Thyroid gland (tissue), 4 donors: ENCODE results near the gene PSMB3. TPM values are rescaled to one million over a fixed set of nuclear protein-coding genes. Genes with fewer than 3 reads are reported as not detected.

Source experiments
- DNase-seq, 2 donors: peaks; one replicate each; pipeline ENCODE4 v3.0.0-alpha.2; 2019
- H3K27ac ChIP-seq, 3 donors: fragments of 200-600 bp; sonication (generic); 1 replicate in 2 of 3; 2 replicates in 1 of 3; pipeline ENCODE4 v1.5.1; 2016 to 2019; ENCODE audit warnings: mild to moderate bottlenecking in 1 of 3, moderate library complexity in 1 of 3
- H3K27me3 ChIP-seq: fragments of 200-600 bp; sonication (generic); one replicate; pipeline ENCODE4 v1.5.1; 2019
- H3K36me3 ChIP-seq, 2 donors: fragments of 200-600 bp; sonication (generic); one replicate each; pipeline ENCODE4 v1.5.1; 2016 to 2019
- H3K4me1 ChIP-seq, 2 donors: fragments of 200-600 bp; sonication (generic); one replicate each; pipeline ENCODE4 v1.5.1; 2017 to 2019
- H3K4me3 ChIP-seq, 3 donors: fragments of 200-600 bp; sonication (generic); replicated peaks in 1 of 3; 1 replicate in 2 of 3; 2 replicates in 1 of 3; pipeline ENCODE4 v1.5.1; 2016; ENCODE audit warnings: mild to moderate bottlenecking in 1 of 3
- H3K9me3 ChIP-seq: fragments of 200-600 bp; sonication (generic); one replicate; pipeline ENCODE4 v1.5.1; 2017
- POLR2A ChIP-seq, 2 donors: fragments of 450-650 bp; IDR thresholded peaks; one replicate each; pipeline ENCODE4 v1.6.1; 2017; ENCODE audit warnings: antibody characterized with exemption in 2 of 2, mild to moderate bottlenecking in 2 of 2, moderate library complexity in 1 of 2
- WGBS, 2 donors: methylation state at CpG; one replicate each; pipeline ENCODE4 v1.1.5; 2017; 5-methylcytosine and 5-hydroxymethylcytosine counted together
- intact Hi-C: fragments of 100-400 bp; cut with DNase I; formaldehyde crosslinking; loops from one replicate; pipeline ENCODE4 v1.15.1; 2023
- total RNA-seq, 4 donors: library from RNA; depleted of rRNA; stranded (reverse); fragments of >200 nt; gene quantifications; one replicate each; pipeline ENCODE4 v1.2.3, GENCODE V29; 2016
- TF ChIP-seq, protein P1 (sequence below), 6 experiments: fragments of 200-600 bp in 3 of 6; fragments of 450-650 bp in 3 of 6; sonication (generic) in 3 of 6; IDR thresholded peaks; one replicate each; pipeline ENCODE4 v1.5.1; 2016 to 2019; ENCODE audit warnings: antibody characterized with exemption in 6 of 6, mild to moderate bottlenecking in 2 of 6, inconsistent platforms in 1 of 6, moderate library complexity in 1 of 6

The PSMB3 gene
- total RNA-seq, 4 donors from 2014 or later: 135 to 256 (median 222) TPM

DNA sequence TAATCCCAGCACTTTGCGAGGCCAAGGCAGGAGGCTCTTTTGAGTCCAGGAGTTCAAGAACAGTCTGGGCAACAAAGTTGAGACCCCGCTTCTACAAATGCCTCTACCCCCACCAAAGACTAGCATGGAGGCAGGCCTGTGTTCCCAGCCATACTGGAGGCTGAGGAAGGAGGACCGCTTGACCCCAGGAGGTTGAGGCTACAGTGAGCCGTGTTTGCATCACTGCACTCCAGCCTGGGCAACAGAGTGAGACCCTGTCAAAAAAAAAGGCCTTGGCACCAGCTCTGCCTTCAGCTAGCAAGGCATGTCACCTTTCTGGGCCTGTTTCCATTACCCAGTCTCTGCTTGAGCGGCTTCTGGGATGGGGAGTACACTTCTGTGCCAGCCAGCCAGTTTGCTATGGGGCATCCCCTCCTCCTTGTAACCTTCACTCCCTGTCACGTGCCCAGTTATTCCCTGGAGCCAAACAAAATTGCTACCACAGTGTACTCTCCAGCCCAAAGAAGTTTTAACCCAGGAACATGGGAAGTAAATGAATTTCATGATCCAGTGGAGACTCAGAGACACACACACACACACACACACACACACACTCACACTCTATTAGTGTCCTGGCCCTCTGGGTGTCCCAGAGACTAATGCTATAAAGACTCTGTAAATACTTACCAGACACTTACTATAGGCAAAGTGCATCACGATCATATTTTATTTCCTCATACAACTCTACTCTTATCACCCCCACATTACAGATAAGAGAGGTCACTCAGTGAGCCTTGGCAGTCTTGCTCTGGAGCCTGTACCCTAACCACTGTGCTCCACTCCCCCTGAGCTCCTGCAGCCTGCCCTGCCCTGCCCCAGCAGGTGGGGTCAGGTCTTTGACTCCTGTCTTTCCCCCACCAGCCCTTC, 19.9 kb upstream of the PSMB3 start:
- Histone ChIP-seq H3K9me3 (no peaks in the 10 kb centered on the region), H3K27me3 (no peaks in the 10 kb centered on the region), H3K27ac (peak overlapping the region; percentile 75 to 92 (median 84)), H3K36me3 (peaks cover 0 to 11% of the 10 kb centered on the region in 2 donors), H3K4me1 (peaks cover 35 to 43% of the 10 kb centered on the region in 2 donors), H3K4me3 (no peak overlapping the region)
- WGBS, 2 donors: 57 to 59% methylated on average over 5 to 7 of the region's 7 CpGs
- TF ChIP-seq POLR2A (IDR thresholded peaks at IDR 0.05): peak in 1 of 2 donors; percentile 33
- TF ChIP-seq, protein P1, sequence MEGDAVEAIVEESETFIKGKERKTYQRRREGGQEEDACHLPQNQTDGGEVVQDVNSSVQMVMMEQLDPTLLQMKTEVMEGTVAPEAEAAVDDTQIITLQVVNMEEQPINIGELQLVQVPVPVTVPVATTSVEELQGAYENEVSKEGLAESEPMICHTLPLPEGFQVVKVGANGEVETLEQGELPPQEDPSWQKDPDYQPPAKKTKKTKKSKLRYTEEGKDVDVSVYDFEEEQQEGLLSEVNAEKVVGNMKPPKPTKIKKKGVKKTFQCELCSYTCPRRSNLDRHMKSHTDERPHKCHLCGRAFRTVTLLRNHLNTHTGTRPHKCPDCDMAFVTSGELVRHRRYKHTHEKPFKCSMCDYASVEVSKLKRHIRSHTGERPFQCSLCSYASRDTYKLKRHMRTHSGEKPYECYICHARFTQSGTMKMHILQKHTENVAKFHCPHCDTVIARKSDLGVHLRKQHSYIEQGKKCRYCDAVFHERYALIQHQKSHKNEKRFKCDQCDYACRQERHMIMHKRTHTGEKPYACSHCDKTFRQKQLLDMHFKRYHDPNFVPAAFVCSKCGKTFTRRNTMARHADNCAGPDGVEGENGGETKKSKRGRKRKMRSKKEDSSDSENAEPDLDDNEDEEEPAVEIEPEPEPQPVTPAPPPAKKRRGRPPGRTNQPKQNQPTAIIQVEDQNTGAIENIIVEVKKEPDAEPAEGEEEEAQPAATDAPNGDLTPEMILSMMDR (IDR thresholded peaks at IDR 0.05): no peak
- intact Hi-C loops: loop anchor here (10.0 kb wide), 1 partner anchor 128 kb away; the partner anchor contains the start of gene SRCIN1
- DNase-seq: peak; percentile 93

DNA sequence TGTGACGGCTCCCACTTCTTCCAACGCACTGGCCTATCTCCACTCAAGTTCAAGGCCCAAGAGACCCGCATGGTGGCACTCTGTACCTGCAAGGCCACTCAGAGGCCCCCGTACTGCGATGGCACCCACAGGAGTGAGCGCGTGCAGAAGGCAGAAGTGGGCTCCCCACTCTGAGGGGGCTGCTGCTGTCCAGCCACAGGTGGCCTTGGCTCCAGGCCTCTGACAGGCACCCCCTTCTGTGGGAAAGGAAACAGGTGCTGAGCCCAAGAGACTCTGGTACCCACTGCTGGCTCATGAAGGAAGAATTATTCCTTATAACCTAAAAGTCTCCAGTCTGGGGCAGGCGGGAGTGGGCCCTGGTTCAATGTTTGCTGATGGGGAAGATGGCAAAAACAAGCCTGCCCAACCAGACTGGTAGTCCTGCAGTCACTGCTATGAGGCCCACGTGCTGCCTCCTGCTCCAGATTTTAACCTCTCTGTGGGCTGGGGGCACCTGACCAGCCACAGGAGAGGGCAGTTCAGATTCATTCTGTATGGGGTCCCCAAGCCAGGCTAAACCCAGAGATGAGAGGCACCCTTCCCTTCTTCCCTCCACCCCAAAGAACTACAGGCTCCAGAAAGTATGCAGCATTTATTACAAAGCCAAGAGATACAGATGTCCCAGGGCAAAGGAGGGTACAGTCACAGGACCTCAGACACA, 19.1 kb upstream of the PSMB3 start:
- peak overlapping the region; percentile 61 to 92 (median 75) for H3K27ac ChIP-seq
- TF ChIP-seq, protein P1 (IDR thresholded peaks at IDR 0.05): no peak
- no peak for TF ChIP-seq POLR2A (IDR thresholded peaks at IDR 0.05)
- peaks cover 6 to 14% of the 10 kb centered on the region in 2 donors for H3K36me3 ChIP-seq
- intact Hi-C loops: loop anchor here (10.0 kb wide), 1 partner anchor 129 kb away; the partner anchor contains the start of gene SRCIN1
- no peak for DNase-seq
- peaks cover 35 to 43% of the 10 kb centered on the region in 2 donors for H3K4me1 ChIP-seq
- H3K9me3 ChIP-seq: no peaks in the 10 kb centered on the region
- 71 to 76% methylated on average over 9 of the region's 9 CpGs for WGBS, 2 donors
- no peak overlapping the region for H3K4me3 ChIP-seq
- H3K27me3 ChIP-seq: no peaks in the 10 kb centered on the region

DNA sequence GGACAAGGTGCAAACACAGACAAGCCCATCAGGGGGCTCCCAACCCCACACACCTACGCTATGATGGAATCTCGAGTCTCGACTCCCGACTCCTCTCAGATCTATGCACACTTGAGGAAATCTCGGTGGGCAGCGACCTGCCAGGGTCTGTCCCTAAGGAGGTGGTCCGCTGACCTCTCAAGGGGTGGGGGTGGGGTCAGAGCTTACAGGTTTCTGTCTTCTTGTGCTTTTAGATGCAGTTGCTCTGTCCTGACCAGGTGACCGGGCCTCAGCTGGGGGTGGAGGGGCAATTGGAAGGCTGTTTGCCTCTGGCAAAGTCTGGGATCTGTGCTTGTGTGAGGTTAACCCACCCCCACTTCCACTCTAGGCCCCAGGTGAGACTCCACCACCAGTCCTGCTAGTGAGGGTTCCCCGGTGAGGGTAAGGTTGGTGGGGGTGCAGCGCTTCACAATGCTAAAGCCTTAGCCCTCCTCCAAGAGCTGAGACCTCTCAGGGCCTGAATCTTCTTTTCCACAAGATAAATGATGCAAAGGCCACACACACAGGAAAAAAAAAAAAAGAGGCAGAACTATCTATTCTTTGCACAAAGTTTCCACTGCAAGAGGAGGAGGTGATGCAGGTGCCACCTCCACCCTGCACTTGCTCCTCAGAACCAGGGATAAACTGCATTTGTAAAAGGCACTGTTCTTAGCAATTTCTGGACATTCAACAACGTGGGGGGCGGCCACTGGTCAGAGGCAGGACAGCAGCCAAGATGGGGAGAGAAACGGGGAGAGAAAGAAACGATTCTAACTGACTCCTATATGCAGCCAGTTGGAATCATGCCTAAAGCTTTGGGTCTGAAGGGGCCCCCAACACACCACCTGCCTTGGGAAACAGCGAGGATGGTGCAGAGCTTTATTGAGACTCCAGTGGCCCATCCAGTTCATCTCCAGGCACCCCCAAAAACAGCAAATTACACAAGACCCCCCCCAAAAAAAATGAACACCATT, 18.3 kb upstream of the PSMB3 start:
- Histone ChIP-seq H3K27me3 (no peaks in the 10 kb centered on the region), H3K36me3 (peaks cover 14% of the 10 kb centered on the region in 2 donors), H3K27ac (peak overlapping the region in 1 of 3 donors; percentile 75), H3K9me3 (no peaks in the 10 kb centered on the region), H3K4me3 (no peak overlapping the region), H3K4me1 (peaks cover 30 to 39% of the 10 kb centered on the region in 2 donors)
- TF ChIP-seq POLR2A (IDR thresholded peaks at IDR 0.05): no peak
- TF ChIP-seq, protein P1 (IDR thresholded peaks at IDR 0.05): no peak
- WGBS, 2 donors: 57 to 71% methylated on average over 11 to 15 of the region's 15 CpGs
- intact Hi-C loops: loop anchor here (2.0 to 10.0 kb wide), 2 partner anchors 57 to 129 kb away; partner anchors contain the start of gene SRCIN1
- DNase-seq: no peak

DNA sequence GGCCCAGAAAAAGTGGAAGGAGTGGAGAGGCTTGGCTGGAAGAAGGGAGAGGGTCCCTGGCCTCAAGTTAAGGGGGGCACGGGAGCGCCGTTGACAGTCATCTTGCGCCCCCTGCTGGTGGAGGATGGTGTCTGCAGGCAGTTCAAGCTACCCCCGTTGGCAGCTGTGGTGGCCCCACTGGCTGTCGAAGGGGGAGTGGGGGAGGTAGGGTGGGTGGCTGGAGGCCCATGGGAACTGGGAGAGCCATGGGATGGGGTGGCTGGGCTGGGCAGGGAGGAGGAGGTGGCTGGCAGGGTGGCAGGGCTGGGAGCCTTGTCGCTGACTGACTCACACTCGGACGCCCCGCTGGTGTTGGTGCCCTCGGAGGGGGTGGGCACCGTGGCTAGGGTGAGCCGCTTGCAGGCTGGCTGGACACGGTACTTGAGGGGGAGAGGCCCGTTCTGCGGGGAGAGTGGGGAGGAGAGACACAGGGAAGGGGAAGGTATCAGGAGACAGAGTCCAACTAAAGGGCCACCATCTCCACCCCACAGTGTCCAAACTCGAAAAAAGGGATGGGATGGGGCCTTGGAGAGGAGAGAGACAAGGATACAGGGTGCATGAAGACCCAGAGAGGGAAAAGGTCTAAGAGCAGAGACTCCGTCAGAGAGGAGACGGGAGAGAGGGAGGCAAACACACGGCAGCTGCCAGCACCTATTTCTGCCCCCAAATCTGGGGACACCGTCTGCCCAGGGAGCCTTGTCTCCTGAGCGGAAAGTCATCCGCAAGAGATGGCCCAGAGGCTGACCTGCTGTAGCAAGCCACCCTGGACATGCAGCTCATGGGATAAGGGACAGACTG, 17.2 kb upstream of the PSMB3 start:
- Histone ChIP-seq H3K27ac (no peak overlapping the region), H3K4me1 (peaks cover 27 to 36% of the 10 kb centered on the region in 2 donors), H3K9me3 (no peaks in the 10 kb centered on the region), H3K27me3 (no peaks in the 10 kb centered on the region), H3K36me3 (peaks cover 14% of the 10 kb centered on the region in 2 donors), H3K4me3 (no peak overlapping the region)
- TF ChIP-seq, protein P1 (IDR thresholded peaks at IDR 0.05): peak; percentile 80 to 93 (median 86)
- TF ChIP-seq POLR2A (IDR thresholded peaks at IDR 0.05): no peak
- WGBS, 2 donors: 44 to 50% methylated on average over 17 to 23 of the region's 23 CpGs
- DNase-seq: peak; percentile 57
- intact Hi-C loops: loop anchor here (2.0 to 10.0 kb wide), 3 partner anchors 33 to 131 kb away; partner anchors contain the start of gene SRCIN1
